Smooth muscle cell (in vitro differentiated cells): ENCODE measurements around the gene CDAN1. TPM values are rescaled to one million over a fixed set of nuclear protein-coding genes. Genes with fewer than 3 reads are reported as not detected.

Experiments
- DNase-seq: peaks from one replicate; lab custom pipeline; 2025; ENCODE audit not compliant: unreplicated experiment; lab: John Stamatoyannopoulos, UW
- H2AFZ ChIP-seq: fragments of 200-600 bp; sonication (generic); 2 replicates; pipeline ENCODE4 v1.6.0; 2016; ENCODE audit warnings: antibody characterized with exemption, low read depth, mild to moderate bottlenecking
- H3F3A ChIP-seq: fragments of 200-600 bp; sonication (generic); 2 replicates; pipeline ENCODE4 v1.6.0; 2017; ENCODE audit warnings: antibody characterized with exemption, low read depth
- H3K27ac ChIP-seq: fragments of 200-600 bp; sonication (generic); 2 replicates; pipeline ENCODE4 v1.5.1; 2016; ENCODE audit warnings: low read depth, mild to moderate bottlenecking
- H3K27me3 ChIP-seq: fragments of 200-600 bp; sonication (generic); 2 replicates; pipeline ENCODE4 v1.6.1; 2016; ENCODE audit warnings: low read depth, mild to moderate bottlenecking
- H3K36me3 ChIP-seq: fragments of 200-600 bp; sonication (generic); 2 replicates; pipeline ENCODE4 v1.5.1; 2016; ENCODE audit warnings: low read depth
- H3K4me1 ChIP-seq: fragments of 200-600 bp; sonication (generic); 2 replicates; pipeline ENCODE4 v1.5.1; 2016; ENCODE audit warnings: low read depth
- H3K4me2 ChIP-seq: fragments of 200-600 bp; sonication (generic); 2 replicates; pipeline ENCODE4 v1.6.0; 2016; ENCODE audit warnings: mild to moderate bottlenecking
- H3K4me3 ChIP-seq: fragments of 200-600 bp; sonication (generic); 2 replicates; pipeline ENCODE4 v1.5.1; 2016; ENCODE audit warnings: mild to moderate bottlenecking
- H3K79me2 ChIP-seq: fragments of 200-600 bp; sonication (generic); 2 replicates; pipeline ENCODE4 v1.6.0; 2016; ENCODE audit warnings: low read depth, mild to moderate bottlenecking
- H3K9ac ChIP-seq: fragments of 200-600 bp; sonication (generic); 2 replicates; pipeline ENCODE4 v1.6.0; 2016; ENCODE audit warnings: low read depth
- H3K9me3 ChIP-seq: fragments of 200-600 bp; sonication (generic); replicated peaks from 2 replicates; pipeline ENCODE4 v1.5.1; 2016; ENCODE audit warnings: low read depth
- H4K20me1 ChIP-seq: fragments of 200-600 bp; sonication (generic); 2 replicates; pipeline ENCODE4 v1.6.0; 2016; ENCODE audit warnings: low read depth
- CTCF ChIP-seq: fragments of 200-600 bp; sonication (generic); IDR thresholded peaks from 2 replicates; pipeline ENCODE4 v1.5.1; 2017; ENCODE audit warnings: borderline replicate concordance, mild to moderate bottlenecking, antibody characterized with exemption; ENCODE audit not compliant: insufficient read depth, poor library complexity, severe bottlenecking
- WGBS: methylation state at CpG from one replicate; pipeline ENCODE4 v1.1.7; 2016; ENCODE audit warnings: low lambda C conversion rate; 5-methylcytosine and 5-hydroxymethylcytosine counted together
- polyA plus RNA-seq: library from polyadenylated mRNA; unstranded; fragments of >200 nt; fragmentation: Nextera tagmentation; extraction: Ambion mirVana; gene quantifications from 2 replicates; pipeline ENCODE4 v1.2.1, GENCODE V29; 2016
- total RNA-seq: library from RNA; depleted of rRNA; stranded (reverse); fragments of >200 nt; gene quantifications from 2 replicates; pipeline ENCODE4 v1.2.3, GENCODE V29; 2014

The CDAN1 gene
- total and polyA plus RNA-seq, 2 experiments from 2014 or later, result 6.1 to 6.9 TPM

GRCh38 chr15:42725331-42725903 is 11.5 kb downstream of the CDAN1 start:
- WGBS, result 90% methylated on average over 12 of the region's 12 CpGs

DNA sequence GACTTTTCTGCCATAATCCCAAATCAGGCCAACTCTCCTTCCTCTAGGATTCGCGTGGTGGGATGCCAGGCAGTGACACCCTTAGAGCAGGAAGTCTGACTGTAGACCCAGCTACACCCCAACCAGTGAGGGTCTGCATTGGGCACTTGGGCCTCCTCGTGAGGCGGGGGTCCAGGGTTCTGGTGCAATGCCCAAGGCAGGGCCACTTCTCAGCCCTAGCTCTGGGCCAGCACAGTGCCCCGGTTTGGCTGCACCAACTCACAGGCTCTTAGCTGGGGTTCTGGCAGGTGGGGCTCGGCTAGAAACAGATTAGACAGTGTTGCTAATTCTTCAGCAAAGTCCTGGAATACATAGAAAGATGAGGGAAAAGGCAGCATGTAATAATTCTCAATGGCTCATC is 12.7 kb downstream of the CDAN1 start:
- 99% methylated on average over 6 of the region's 6 CpGs for WGBS
- H3K4me3 ChIP-seq, result no peak overlapping the region
- H3K9me3 ChIP-seq, result no peaks in the 10 kb centered on the region
- H3K27me3 ChIP-seq, result no peaks in the 10 kb centered on the region
- no peak overlapping the region for H3K4me2 ChIP-seq
- no peak overlapping the region for H3K27ac ChIP-seq
- no peaks in the 10 kb centered on the region for H3F3A ChIP-seq
- no peak for TF ChIP-seq CTCF
- H4K20me1 ChIP-seq, result no peaks in the 10 kb centered on the region
- no peak for DNase-seq
- H3K36me3 ChIP-seq, result peaks cover 16% of the 10 kb centered on the region
- no peak overlapping the region for H2AFZ ChIP-seq
- H3K79me2 ChIP-seq, result no peaks in the 10 kb centered on the region
- H3K9ac ChIP-seq, result no peak overlapping the region
- no peaks in the 10 kb centered on the region for H3K4me1 ChIP-seq

More at GRCh38 chr15:42725331-42725903, 11.5 kb downstream of the CDAN1 start:
- no peak overlapping the region for H3K27ac ChIP-seq
- no peaks in the 10 kb centered on the region for H4K20me1 ChIP-seq
- no peak overlapping the region for H3K4me3 ChIP-seq
- DNase-seq, result no peak
- no peak overlapping the region for H3K4me2 ChIP-seq
- no peak overlapping the region for H2AFZ ChIP-seq
- no peak overlapping the region for H3K9ac ChIP-seq
- no peaks in the 10 kb centered on the region for H3K27me3 ChIP-seq
- H3K9me3 ChIP-seq, result no peaks in the 10 kb centered on the region
- no peaks in the 10 kb centered on the region for H3K4me1 ChIP-seq
- no peaks in the 10 kb centered on the region for H3K79me2 ChIP-seq
- H3K36me3 ChIP-seq, result peaks cover 13% of the 10 kb centered on the region
- no peak for TF ChIP-seq CTCF
- H3F3A ChIP-seq, result no peaks in the 10 kb centered on the region

DNA sequence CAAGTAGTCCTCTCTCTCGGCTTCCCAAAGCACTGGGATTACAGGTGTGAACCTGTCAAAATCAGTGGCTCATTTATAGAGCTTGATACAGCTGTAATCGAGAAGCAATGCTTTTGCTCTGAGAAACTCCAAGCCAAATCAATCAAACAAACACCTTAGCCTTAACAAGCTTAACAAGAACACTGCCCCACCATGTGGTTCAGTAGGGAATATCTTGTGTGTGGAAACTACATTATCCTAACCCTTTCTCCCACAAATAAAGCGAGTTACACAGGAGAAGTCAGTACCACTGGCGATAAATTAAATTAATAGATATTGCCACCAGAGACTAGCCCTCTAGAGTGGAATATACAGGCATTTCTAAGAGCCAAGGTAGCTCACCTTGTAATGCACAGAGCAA is 13.9 kb downstream of the CDAN1 start:
- Histone ChIP-seq H4K20me1 (no peaks in the 10 kb centered on the region), H3K4me2 (no peak overlapping the region), H3K9ac (no peak overlapping the region), H2AFZ (no peak overlapping the region), H3K36me3 (peaks cover 16% of the 10 kb centered on the region), H3K27me3 (no peaks in the 10 kb centered on the region), H3K4me1 (no peaks in the 10 kb centered on the region), H3K4me3 (no peak overlapping the region), H3K9me3 (no peaks in the 10 kb centered on the region), H3F3A (no peaks in the 10 kb centered on the region), H3K27ac (no peak overlapping the region), H3K79me2 (no peaks in the 10 kb centered on the region)
- WGBS, result 94% methylated on average over 4 of the region's 4 CpGs
- TF ChIP-seq CTCF, result no peak
- no peak for DNase-seq

- Histone ChIP-seq H4K20me1 (no peaks in the 10 kb centered on the region), H3K4me1 (no peaks in the 10 kb centered on the region), H3K4me2 (no peak overlapping the region), H3K4me3 (no peak overlapping the region), H3K9ac (no peak overlapping the region), H3K36me3 (peaks cover 16% of the 10 kb centered on the region), H3K27me3 (no peaks in the 10 kb centered on the region), H3K9me3 (no peaks in the 10 kb centered on the region), H3F3A (no peaks in the 10 kb centered on the region), H3K27ac (no peak overlapping the region), H2AFZ (no peak overlapping the region), H3K79me2 (no peaks in the 10 kb centered on the region)
- no peak for DNase-seq
- 82% methylated on average over 3 of the region's 3 CpGs for WGBS
- no peak for TF ChIP-seq CTCF
Observed at GRCh38 chr15:42721916-42722315, 15.0 kb downstream of the CDAN1 start.
